K562 (cell line): Measurements from ENCODE around the gene PIP4K2A. TPM values are rescaled to one million over a fixed set of nuclear protein-coding genes. Genes with fewer than 3 reads are reported as not detected.

ENCODE experiments used
- CHD4 ChIP-seq: fragments of 200-600 bp; sonication (generic); IDR thresholded peaks from 3 replicates; pipeline ENCODE4 v1.6.1; 2012; ENCODE audit warnings: low read depth, mild to moderate bottlenecking, mixed read lengths, low read length, inconsistent platforms; ENCODE audit not compliant: insufficient read depth, insufficient replicate concordance, poor library complexity, severe bottlenecking
- FOXP1 ChIP-seq: sonication (generic); formaldehyde crosslinking; IDR thresholded peaks from 2 replicates; pipeline ENCODE4 v1.8.0; 2022; ENCODE audit warnings: mild to moderate bottlenecking, missing genetic modification reagents
- HNRNPK ChIP-seq: fragments of 200-400 bp; formaldehyde crosslinking; IDR thresholded peaks from one replicate; pipeline ENCODE4 v1.6.1; 2018; ENCODE audit warnings: mild to moderate bottlenecking, low read depth, low read length; ENCODE audit not compliant: poor library complexity, severe bottlenecking
- KLF13 ChIP-seq: fragments of 450-650 bp; IDR thresholded peaks from 2 replicates; pipeline ENCODE4 v1.6.1; 2016; ENCODE audit warnings: missing genetic modification characterization, low read depth, mild to moderate bottlenecking, missing compliant biosample characterization, moderate library complexity, borderline replicate concordance
- LARP7 ChIP-seq: fragments of 450-650 bp; IDR thresholded peaks from 2 replicates; pipeline ENCODE4 v1.6.1; 2016
- MYC ChIP-seq, 2 experiments: fragments of 250-450 bp in 1 of 2; sonication (Bioruptor Pico) in 1 of 2; IDR thresholded peaks; 2 replicates each; pipeline versions ENCODE4 v1.5.1 to v1.6.1; 2012 to 2021; ENCODE audit warnings: low read depth in 2 of 2, borderline replicate concordance in 1 of 2, improper control_type of control experiment in 1 of 2, low read length in 1 of 2, mild to moderate bottlenecking in 1 of 2, moderate library complexity in 1 of 2
- NR1H2 ChIP-seq: sonication (generic); formaldehyde crosslinking; IDR thresholded peaks from 2 replicates; pipeline ENCODE4 v1.4.0; 2020; ENCODE audit warnings: mild to moderate bottlenecking, missing genetic modification reagents
- NR2C1 ChIP-seq, 2 experiments: fragments of 450-650 bp; IDR thresholded peaks; 2 replicates each; pipeline ENCODE4 v1.6.1; 2017; ENCODE audit warnings: mild to moderate bottlenecking in 2 of 2, antibody characterized with exemption in 1 of 2, inconsistent platforms in 1 of 2, missing compliant biosample characterization in 1 of 2, missing genetic modification characterization in 1 of 2
- RBM17 ChIP-seq: fragments of 200-400 bp; formaldehyde crosslinking; IDR thresholded peaks from 2 replicates; pipeline ENCODE4 v1.6.1; 2017; ENCODE audit warnings: low read depth, mild to moderate bottlenecking, low read length, borderline replicate concordance
- SAFB2 ChIP-seq: fragments of 200-400 bp; formaldehyde crosslinking; IDR thresholded peaks from 2 replicates; pipeline ENCODE4 v1.6.1; 2018; ENCODE audit warnings: borderline replicate concordance, low read length, low read depth, moderate library complexity; ENCODE audit not compliant: severe bottlenecking
- SMARCE1 ChIP-seq: fragments of 450-650 bp; IDR thresholded peaks from 2 replicates; pipeline ENCODE4 v1.7.1; 2016; ENCODE audit warnings: mild to moderate bottlenecking
- SPI1 ChIP-seq: IDR thresholded peaks from 2 replicates; pipeline ENCODE4 v1.6.1; 2011; ENCODE audit warnings: low read depth, low read length, control low read depth, borderline replicate concordance
- TCF7L2 ChIP-seq: fragments of 150-350 bp; IDR thresholded peaks from 2 replicates; pipeline ENCODE4 v1.6.1; 2016; ENCODE audit warnings: low read depth, mild to moderate bottlenecking, low read length, moderate library complexity
- TCFL5 ChIP-seq: fragments of 250-450 bp; sonication (Bioruptor Pico); conservative IDR thresholded peaks from 2 replicates; pipeline ENCODE4 v1.6.1; 2021; ENCODE audit warnings: mild to moderate bottlenecking, moderate library complexity, matching md5 sums
- ZNF444 ChIP-seq: fragments of 250-450 bp; sonication (Bioruptor Pico); IDR thresholded peaks from 2 replicates; pipeline ENCODE4 v1.4.0; 2020; ENCODE audit warnings: mild to moderate bottlenecking, moderate library complexity
- polyA plus RNA-seq, 8 experiments: library from polyadenylated mRNA; depleted of rRNA in 4 of 8; stranded (reverse) in 5 of 8; unstranded in 3 of 8; fragments of >200 nt; fragmentation: Nextera tagmentation in 2 of 8; fragmentation: Illumina TruSeq in 1 of 8; extraction: Ambion mirVana in 2 of 8; extraction: Trizol in 1 of 8; gene quantifications; 2 replicates each; pipeline versions ENCODE4 v1.2.1 to v1.2.3, GENCODE V29; 2011 to 2014; ENCODE audit warnings: inconsistent platforms in 1 of 8, missing spikeins in 1 of 8
- total RNA-seq, 7 experiments: library from RNA; depleted of rRNA in 6 of 7; stranded (reverse); fragments of >200 nt in 6 of 7; fragmentation: Illumina TruSeq in 2 of 7; extraction: Trizol in 2 of 7; gene quantifications; 2 replicates each; pipeline versions ENCODE4 v1.2.1 to v1.2.3, GENCODE V29; 2011 to 2021; ENCODE audit warnings: low replicate concordance in 1 of 7
- TF ChIP-seq, protein P1 (sequence below): sonication (generic); IDR thresholded peaks from 2 replicates; pipeline ENCODE4 v1.6.1; 2016
- TF ChIP-seq, protein P2 (sequence below): fragments of 250-450 bp; sonication (Bioruptor Pico); IDR thresholded peaks from 2 replicates; pipeline ENCODE4 v1.5.0; 2021; ENCODE audit warnings: mild to moderate bottlenecking, borderline replicate concordance
- TF ChIP-seq, protein P3 (sequence below): fragments of 250-450 bp; sonication (Bioruptor Pico); IDR thresholded peaks from 2 replicates; pipeline ENCODE4 v1.8.0; 2022; ENCODE audit warnings: inconsistent platforms

The PIP4K2A gene
- total and polyA plus RNA-seq, 9 of the 15 experiments (the other 6 are each of a cell fraction or from before 2014, with no cell fraction given) = 35.6 to 117 (median 71.9) TPM

DNA sequence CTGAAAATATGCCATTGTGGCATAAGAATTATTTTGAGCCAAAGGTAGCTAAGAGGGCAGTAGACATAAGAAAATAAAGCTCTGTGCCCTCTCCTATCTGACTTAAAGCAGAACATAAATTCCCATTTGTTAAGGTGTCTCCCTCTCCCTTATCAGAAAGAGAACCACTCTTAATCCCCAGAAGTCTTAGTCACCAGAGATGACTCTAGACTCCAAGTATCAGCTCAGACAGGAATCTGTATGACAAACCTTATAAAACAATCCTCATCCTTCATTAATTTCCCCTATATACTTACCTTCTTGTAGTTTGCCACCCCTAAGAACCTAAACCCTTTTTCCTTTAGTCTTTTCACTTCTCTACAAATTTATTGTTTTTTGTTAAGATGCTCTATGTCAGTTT is 21.8 kb upstream of the PIP4K2A start (continued):
- TF ChIP-seq, protein P1, sequence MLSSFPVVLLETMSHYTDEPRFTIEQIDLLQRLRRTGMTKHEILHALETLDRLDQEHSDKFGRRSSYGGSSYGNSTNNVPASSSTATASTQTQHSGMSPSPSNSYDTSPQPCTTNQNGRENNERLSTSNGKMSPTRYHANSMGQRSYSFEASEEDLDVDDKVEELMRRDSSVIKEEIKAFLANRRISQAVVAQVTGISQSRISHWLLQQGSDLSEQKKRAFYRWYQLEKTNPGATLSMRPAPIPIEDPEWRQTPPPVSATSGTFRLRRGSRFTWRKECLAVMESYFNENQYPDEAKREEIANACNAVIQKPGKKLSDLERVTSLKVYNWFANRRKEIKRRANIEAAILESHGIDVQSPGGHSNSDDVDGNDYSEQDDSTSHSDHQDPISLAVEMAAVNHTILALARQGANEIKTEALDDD = peak; percentile 71
- TF ChIP-seq NR2C1 (IDR thresholded peaks at IDR 0.05) = no peak
- no peak for TF ChIP-seq NR2C1 (tag; IDR thresholded peaks at IDR 0.05)
- no peak for TF ChIP-seq FOXP1 (CRISPR knock-in tag)
- TF ChIP-seq LARP7 = no peak
- no peak for TF ChIP-seq MYC (IDR thresholded peaks at IDR 0.05; ENCODE audit: low read depth, low read length)
- no peak for TF ChIP-seq MYC (CRISPR knock-in tag; IDR thresholded peaks at IDR 0.05; ENCODE audit: borderline replicate concordance, low read depth)
- TF ChIP-seq RBM17 = no peak
- TF ChIP-seq, protein P2, sequence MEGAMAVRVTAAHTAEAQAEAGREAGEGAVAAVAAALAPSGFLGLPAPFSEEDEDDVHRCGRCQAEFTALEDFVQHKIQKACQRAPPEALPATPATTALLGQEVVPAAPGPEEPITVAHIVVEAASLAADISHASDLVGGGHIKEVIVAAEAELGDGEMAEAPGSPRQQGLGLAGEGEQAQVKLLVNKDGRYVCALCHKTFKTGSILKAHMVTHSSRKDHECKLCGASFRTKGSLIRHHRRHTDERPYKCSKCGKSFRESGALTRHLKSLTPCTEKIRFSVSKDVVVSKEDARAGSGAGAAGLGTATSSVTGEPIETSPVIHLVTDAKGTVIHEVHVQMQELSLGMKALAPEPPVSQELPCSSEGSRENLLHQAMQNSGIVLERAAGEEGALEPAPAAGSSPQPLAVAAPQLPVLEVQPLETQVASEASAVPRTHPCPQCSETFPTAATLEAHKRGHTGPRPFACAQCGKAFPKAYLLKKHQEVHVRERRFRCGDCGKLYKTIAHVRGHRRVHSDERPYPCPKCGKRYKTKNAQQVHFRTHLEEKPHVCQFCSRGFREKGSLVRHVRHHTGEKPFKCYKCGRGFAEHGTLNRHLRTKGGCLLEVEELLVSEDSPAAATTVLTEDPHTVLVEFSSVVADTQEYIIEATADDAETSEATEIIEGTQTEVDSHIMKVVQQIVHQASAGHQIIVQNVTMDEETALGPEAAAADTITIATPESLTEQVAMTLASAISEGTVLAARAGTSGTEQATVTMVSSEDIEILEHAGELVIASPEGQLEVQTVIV = no peak
- no peak for TF ChIP-seq KLF13 (tag)
- no peak for TF ChIP-seq TCF7L2
- TF ChIP-seq ZNF444 (CRISPR knock-in tag) = no peak
- TF ChIP-seq NR1H2 (CRISPR knock-in tag) = no peak
- TF ChIP-seq, protein P3, sequence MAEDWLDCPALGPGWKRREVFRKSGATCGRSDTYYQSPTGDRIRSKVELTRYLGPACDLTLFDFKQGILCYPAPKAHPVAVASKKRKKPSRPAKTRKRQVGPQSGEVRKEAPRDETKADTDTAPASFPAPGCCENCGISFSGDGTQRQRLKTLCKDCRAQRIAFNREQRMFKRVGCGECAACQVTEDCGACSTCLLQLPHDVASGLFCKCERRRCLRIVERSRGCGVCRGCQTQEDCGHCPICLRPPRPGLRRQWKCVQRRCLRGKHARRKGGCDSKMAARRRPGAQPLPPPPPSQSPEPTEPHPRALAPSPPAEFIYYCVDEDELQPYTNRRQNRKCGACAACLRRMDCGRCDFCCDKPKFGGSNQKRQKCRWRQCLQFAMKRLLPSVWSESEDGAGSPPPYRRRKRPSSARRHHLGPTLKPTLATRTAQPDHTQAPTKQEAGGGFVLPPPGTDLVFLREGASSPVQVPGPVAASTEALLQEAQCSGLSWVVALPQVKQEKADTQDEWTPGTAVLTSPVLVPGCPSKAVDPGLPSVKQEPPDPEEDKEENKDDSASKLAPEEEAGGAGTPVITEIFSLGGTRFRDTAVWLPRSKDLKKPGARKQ (CRISPR knock-in tag) = no peak
- TF ChIP-seq CHD4 = no peak
- TF ChIP-seq SPI1 = no peak
- TF ChIP-seq TCFL5 = no peak
- peak; percentile 89 for TF ChIP-seq SMARCE1
- TF ChIP-seq HNRNPK = no peak
- TF ChIP-seq SAFB2 = no peak
